GM19452 (cell line): Measurements from ENCODE around the gene ARHGAP19.

ENCODE experiments used
- ATAC-seq: cut with Tn5 transposase; IDR thresholded peaks from one replicate; pipeline ENCODE4 v1.9.1; 2021; ENCODE audit not compliant: unreplicated experiment

The ARHGAP19 gene

DNA sequence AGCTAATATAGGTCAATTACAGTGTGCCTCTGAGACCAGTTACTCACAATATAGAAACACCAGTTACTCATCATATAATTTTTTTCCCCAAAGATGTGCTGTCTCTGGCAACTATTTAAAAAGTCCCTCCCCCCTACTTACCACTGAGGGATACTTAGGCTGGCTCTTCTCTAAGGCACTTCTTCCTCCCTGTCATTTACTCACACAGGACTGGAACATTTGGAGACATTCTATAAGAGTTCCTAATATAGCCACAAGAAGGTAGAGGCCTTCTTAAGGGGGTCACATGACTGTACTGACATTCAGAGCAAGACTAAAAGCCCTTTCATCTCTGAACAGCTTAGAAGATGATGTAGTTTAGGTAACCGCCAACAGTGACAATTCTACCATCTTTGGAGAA, 62.3 kb downstream of the ARHGAP19 start:
- no peak for ATAC-seq

DNA sequence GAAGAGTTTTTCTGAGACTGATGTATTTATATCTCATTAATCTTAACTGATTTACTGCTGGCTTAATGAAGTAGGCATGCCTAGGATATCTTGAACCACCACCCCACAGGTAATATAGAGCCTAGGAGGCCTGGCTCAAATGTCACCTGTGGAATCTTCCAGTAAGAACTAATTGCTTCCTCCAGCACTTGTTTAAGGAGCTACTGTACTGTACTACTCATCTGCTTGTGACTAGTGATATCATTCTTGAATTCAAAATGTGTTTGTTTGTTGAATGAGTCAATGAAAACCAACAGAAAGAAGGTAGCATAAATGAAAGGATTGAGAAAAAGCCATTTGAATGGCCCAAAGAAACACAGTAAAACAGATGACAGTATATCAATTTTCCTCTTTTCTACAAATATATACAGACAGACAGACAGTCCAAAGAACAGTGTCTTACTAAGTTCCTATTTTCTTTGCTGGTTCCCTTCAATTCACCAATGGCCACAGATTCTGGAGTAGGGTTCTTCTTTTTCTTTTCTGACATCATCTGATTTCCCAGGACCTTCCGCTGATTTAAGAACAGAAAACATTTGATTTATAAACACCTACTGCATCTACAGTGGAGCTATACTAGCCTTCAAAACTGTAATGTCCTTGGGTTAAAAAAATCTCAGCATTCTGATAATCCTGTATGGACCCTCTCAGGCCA, 63.0 kb downstream of the ARHGAP19 start:
- no peak for ATAC-seq

DNA sequence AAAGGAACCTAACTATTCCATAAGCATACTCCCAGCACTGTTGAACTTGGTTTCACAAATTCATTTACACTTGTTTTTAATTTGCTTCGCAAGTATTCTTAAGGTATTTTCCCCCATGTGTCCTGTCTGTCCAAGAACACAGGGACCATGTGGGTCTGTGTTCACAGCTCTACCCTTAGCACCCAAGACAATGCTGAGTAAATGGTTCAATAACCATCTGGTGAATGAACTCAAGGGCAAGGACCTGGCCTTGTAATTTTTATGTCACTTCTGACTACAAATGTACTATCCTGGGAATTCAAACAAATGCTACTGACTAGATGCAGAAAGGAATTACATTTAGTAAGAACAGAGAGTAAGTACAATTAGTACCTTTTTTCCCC, 63.7 kb downstream of the ARHGAP19 start:
- no peak for ATAC-seq

DNA sequence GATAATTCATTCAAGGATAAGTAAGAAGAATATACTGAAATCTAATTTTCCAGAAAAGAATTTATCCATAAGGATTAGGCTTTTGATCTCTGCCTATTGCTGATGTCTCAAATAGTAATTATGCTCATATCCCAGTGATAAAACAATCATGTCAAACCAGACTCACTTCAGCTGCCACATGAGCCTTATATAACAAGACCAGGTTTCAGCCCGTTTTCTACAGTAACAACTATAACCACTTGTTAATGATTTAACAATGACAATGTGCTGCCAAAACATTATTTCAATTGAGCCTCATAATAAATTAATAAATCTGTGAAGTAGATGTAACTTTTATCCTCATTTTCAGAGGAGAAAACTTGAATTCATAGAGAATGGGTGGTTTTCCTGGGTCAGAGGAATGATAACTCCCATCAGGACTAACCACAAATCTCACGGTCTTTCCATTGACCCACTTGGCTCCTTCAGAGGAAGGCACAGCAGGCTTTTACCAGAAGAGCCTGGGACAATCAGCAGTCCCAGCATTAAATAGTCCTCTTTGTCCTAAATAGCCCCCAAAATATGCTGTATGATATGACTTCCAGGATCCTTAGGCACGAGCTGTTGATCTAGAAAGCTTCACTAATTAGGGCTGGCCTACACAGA, 64.2 kb downstream of the ARHGAP19 start:
- ATAC-seq, result no peak

DNA sequence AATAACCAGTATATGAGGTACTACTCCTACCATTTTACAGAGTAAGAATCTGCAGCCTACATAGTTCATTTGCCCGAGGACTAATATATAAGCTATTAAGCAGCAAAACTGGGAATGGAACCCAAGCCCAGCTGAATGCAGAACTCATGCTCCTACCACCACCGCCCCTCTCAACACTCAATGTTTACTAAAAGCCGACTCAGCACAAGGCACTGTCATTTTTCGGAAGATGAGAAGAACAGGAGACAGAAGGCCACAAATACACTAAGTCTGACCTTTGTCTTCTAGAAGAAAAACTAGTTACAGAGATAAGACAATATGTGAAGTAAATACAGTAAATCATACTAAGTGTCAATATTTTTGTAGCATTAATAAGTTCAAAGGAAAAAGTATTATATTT, 66.0 kb downstream of the ARHGAP19 start:
- ATAC-seq, result no peak

DNA sequence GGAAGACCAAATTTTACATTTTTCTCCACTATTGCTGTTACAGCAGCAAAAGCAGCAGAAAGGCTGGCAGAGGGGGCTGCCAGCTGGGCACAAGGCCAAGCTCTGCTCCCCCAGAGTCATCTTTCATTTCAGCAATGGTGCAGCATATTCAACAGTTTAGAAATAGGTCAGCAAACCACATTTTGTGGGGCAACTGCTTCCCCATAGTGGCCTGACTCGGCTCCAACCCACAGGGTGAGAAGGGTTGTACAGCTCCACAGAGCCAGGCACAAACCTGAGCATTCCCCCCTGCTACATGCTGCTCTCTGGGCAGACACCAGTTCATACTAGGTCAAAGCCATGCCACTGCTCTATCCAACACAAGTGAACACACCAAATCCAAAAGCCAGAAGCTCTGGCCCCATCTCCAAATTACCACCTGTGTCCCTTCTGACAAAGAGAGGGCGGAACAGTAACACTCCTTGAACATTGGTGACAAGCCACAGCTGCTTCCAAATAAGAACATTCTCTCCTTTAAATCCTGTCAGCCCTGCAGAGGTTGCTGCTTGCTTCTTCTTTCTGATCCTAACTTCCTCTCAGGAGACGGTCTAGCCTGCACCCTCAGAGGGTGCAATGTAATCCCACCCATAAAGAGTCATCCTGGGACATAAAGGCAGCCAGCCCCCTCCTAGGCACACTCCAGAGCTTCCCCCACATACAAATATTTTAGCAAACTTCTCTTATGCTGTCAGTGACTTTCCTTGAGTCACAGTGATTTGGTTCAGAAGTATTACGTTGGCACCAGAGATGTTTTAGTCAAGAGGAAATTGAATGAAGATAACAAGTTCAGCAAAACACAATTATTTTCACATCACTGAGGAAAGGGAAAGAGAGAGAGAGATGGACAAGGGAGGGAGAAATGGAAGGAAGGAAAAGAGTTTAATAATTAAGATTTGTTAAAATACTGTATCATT, 67.7 kb downstream of the ARHGAP19 start:
- ATAC-seq, result no peak

DNA sequence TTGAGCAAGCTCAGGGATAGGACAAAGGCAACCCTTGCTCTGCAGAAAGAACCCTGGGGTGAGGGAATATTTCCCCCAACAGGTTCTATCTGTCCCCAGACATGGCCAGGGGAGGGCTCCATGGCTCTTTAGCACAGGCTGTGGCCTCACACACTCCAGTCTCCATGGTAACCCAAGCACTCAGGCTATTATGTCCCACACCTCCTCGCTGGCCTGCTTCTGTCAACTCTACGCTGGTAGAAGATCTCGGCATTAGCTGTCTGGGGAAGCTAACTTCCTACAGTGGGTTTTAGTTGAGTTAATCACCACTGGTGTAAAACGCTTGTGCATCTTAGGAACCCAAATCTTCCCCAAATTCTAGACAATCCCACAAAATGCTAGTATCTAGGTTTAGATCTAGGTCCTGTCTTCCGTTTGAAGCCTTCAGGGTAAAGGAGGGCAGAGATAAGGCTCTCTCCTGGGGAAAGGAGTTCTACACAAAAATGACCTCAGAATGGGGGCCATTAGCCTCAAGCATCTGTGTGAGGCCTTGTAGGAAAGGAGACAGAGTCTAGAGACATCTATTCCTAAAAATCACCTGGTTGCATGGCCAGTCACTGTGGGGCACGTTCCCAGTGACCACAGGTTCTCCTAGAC, 70.0 kb downstream of the ARHGAP19 start:
- no peak for ATAC-seq

DNA sequence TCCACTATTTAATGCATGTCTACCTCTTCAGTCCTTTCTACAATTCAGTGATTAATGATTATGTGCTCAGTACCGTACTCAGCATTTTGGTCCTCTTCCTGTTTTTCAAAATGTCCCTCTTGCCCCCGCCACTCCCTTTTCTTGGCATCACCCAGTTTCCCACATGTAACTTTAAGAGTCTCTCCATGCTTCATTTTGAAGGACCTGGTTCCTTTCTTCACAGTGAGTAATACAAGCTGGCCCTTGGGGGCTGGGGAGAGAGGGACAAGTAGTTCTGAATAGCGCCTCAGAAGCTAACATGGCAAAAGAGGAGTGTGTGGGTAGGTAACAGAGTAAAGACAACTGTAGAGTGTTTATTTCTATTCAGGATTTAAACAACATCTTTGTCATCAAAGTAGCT, 72.1 kb downstream of the ARHGAP19 start:
- ATAC-seq, result no peak

DNA sequence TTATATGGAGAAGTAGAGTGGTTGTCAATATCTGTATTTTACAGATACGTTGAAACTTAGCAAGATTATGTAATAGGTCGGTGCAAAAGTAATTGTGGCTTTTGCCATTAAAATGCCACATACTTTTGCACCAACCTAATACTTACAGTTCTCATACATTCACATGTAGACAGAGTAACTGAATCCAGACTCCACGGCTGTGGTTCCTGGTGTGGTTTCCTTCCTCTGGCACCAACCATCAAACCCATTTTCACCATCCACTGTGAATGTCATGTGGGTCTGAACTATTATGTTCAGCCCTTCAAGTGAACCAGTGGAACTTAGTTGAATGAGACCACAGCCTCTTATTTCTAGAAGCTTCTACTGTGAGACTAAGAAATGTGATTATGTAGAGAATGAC, 75.1 kb downstream of the ARHGAP19 start:
- no peak for ATAC-seq

DNA sequence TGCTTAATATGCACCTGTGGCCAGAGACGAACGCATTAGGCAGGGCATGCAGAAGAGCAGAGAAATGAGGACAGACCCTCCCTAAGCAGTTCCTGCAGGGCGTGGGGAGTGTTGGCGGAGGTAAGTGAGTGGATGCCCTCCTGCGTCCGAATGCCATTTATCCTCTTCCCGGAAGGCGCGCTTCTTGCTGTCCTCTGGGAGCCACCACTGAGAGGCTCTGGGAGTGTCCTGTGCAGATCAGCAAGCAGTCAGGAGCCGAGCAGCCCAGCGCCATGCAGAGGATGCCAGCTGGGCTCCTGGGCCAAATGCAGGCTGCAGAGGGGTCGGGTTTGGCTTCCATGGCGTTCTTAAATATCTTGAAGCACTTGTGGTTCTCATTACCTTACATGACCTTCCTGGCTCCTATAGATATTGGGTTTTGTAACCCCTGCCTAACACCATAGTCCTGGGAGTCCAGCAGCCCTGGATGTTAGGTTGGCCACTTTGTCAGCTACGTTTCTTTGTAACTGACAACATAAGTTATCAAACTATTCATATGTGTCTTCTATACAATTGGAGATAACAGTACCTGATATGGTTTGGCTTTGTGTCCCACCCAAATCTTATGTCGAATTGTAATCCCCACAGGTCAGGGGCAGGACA, 76.7 kb downstream of the ARHGAP19 start:
- ATAC-seq, result no peak

DNA sequence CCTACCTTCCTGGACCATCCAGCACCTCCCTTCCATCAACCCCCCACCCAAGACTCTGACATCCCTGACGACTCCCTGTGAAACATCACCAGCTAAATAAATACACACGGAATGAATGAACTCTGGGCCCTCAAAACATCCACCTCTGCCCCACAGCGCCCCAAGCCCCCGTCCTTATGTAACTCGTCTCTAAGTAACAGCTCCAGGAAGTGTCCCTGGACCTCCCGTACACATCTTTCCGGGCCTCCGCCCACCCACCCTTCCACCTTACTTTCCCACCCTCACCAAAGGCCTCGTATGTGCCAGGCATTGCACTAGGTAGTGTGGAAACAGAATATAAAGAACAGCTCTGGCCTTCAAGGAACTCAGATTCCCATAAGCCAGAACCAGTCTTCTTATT, 79.0 kb downstream of the ARHGAP19 start:
- ATAC-seq, result no peak

DNA sequence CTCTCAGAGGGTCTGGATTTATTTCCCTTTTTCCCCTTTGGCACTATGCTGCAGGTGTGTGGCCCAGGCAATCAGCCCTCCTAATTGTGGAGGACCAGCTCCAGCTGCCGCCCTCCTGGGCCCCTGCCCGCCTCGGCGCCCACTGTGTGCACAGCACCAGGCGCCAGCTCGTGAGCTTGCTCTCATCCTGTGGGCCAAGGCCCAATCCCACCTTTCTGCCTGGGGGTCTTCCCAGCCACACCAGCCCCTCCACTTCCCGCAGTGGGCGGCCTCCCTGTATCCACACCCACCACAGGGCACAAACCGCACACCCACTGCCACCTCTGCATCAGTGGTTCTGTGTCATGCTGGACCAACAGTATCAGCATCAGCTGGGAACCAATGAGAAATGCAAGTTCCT, 81.2 kb downstream of the ARHGAP19 start:
- no peak for ATAC-seq

DNA sequence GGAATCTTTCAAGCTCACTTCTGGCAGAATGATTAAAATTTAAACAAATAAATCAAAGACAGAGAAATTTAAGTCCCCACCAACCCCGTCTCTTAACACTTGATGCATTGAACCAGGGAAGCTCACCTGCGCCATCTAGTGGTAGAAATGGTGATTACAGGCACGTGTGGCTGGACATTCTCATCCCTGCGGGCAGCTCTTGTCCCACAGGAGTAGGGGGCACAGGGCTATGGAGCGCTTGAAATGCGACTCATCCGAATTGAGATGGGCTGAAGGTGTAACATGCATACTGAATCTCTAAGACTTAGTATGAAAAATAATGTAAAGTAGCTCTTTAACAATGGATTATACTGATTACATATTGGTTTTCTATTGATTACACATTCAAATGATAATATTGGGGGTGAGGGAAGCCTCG, 81.9 kb downstream of the ARHGAP19 start:
- no peak for ATAC-seq

DNA sequence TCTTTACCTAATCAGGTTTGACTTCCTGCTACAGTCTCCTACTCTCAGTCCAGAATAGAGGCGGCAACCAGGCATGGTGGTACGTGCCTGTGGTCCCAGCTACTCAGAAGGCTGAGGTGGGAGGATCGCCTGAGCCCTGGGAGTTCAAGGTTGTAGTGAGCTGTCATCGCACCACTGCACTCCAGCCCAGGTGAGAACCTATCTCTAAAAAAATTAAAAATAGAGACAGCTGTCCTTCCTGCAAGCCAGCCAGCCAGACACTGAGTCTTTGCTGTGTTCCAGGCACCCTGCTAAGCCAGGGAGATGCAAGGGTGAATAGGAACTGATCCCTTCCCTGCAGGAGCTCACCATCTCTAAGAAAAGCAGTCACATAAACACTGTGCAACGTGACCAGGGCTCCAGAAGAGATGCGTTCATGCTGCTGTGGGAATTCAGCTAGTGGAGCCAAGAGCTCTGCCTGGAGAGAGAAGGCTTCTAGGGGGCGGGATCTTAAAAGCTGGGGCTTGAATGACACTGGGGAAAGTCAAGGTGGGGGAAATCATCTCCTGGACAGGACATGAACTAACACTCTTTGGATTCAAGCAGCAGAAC, 84.6 kb downstream of the ARHGAP19 start:
- ATAC-seq, result no peak

DNA sequence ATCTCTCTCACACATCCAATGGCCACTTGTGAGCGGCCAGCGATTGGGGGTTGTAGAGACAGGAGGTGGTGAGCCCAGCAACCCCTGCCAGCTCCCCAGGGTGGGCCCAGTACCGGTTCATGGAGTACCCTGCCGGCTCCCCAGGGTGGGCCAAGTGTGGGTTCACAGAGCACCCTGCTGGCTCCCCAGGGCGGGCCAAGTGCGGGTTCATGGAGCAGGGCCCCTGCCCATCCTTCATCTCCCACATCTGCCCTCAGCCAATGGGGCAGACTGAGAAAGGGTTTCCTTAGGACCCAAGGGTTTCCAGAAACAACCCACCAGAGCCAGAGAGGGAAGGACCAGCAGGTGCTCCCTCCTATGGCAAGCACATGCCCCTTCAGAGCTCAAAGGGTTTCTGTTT, 85.3 kb downstream of the ARHGAP19 start:
- ATAC-seq, result no peak

DNA sequence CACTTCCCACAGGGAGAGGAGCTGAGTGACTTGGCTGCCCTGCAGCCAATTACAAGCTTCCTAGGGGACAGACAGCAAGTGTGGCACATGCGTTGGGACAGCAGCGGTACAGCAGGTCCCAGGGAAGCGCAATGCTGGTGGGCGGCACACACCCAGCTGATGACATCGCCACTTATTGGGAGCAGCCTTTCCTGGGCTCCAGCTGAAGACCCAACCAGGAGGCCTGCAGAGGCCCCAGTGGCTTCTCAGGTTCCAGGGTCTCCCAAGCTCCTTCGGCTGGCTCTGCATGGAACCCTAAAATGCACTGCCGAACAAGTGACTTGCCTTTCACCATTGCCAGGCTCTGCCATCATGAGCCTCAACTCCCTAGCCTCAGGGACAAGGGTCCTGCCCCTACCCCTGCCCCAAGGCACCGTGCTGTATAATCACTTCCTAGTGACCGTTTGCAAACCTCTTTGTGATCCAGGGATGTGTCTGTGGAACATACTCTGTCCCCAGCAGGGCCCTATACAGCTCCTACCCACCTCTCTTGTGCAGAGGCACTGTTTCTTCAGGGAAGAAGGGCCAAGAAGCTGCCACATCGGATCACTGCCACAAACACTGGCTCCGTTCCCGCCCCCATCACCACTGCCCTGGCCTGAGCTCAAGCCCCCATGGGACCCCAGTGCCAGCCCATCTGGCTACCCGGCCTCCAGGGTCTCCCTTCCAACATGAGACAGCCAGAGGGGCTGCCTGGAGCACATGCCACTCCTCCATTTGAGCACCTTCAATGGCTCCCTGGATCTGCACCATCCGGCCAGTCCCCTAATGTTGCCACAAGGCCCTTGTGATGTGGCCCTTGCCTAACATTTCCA, 87.4 kb downstream of the ARHGAP19 start:
- no peak for ATAC-seq

DNA sequence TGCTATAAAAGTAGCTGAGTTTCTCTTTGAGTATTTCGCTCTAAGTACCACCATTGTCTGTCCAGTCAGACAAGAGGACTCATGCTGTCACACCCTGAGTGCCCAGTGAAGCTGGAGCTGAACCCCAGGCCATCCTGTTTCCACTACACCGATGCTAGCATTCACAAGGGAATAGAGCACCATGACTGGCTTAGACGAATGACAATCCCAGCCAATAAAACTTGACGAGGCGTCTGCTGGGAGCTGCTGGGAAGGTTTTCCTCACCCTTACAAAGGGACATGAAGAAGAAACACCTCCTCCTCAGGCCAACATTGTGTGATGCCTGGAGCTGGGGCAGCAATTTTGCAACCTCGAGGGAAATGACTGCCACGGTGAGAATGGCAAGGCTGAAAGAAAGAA, 89.2 kb downstream of the ARHGAP19 start:
- ATAC-seq, result no peak

DNA sequence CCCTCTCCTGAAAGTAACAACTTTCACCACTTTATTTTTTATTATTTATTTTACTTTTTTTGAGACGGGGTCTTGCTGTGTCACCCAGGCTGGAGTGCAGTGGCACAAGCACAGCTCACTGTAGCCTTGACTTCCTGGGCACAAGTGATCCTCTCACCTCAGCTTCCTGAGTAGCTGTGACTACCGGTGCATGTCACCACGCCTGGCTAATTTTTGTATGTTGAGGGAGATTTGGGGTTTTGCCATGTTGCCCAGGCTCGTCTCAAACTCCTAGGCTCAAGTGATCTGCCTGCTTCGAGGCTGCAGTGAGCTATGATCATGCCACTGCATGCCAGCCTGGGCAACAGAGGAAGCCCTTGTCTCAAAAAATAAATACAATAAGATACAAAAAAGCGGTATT, 91.8 kb downstream of the ARHGAP19 start:
- ATAC-seq, result no peak

DNA sequence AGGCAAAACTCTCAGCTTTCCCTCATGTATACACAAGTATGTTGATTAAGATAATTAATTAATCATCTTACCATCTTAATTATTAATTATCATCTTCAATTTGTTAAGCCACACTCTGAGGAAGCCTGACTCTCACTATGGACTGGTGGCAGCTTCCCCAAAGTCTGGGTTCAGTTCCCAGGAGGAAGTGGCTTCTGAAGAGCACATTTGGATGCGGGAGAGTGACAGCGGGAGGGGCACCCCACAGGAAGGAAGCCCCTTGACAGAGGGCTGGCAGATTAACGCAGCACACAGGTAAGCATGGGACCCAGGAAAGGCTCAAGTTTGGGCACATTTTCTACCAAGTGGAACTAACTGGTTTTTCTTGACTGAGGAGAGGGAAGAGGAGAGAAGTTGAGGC, 93.3 kb downstream of the ARHGAP19 start:
- ATAC-seq, result no peak
